Bronchial epithelial cell (primary cell): Measurements from ENCODE around the gene LRMDA. TPM values are rescaled to one million over a fixed set of nuclear protein-coding genes. Genes with fewer than 3 reads are reported as not detected.
A peak's percentile ranks its signal among the peaks of the same experiment; 100 is the strongest.

Source experiments
- DNase-seq: peaks from one replicate; pipeline ENCODE4 v3.0.0-alpha.2; 2010; ENCODE audit warnings: low read depth
- FAIRE-seq: peaks from 2 replicates; lab custom pipeline; 2011; peaks lifted over from hg19 to GRCh38; lab: Jason Lieb, UNC
- H3K27me3 ChIP-seq: 2 replicates; pipeline ENCODE4 v1.5.1; 2011; ENCODE audit warnings: low read length; ENCODE audit not compliant: control insufficient read depth, insufficient read depth
- H3K36me3 ChIP-seq: 2 replicates; pipeline ENCODE4 v1.5.1; 2011; ENCODE audit warnings: low read length; ENCODE audit not compliant: control insufficient read depth, insufficient read depth
- H3K4me3 ChIP-seq: 2 replicates; pipeline ENCODE4 v1.5.1; 2011; ENCODE audit warnings: mild to moderate bottlenecking, low read depth, low read length, control low read depth
- total RNA-seq: library from RNA; depleted of rRNA; stranded (reverse); fragments of >200 nt; gene quantifications from 2 replicates; pipeline ENCODE4 v1.2.1, GENCODE V29; 2014
- TF ChIP-seq, protein P1 (sequence below): IDR thresholded peaks from 2 replicates; pipeline ENCODE4 v1.5.1; 2011; ENCODE audit warnings: mild to moderate bottlenecking, moderate library complexity, low read length, control low read depth, inconsistent platforms; ENCODE audit not compliant: insufficient read depth, severe bottlenecking

LRMDA gene
- total RNA-seq, 1 donor from 2014 or later, result 1.6 TPM

DNA sequence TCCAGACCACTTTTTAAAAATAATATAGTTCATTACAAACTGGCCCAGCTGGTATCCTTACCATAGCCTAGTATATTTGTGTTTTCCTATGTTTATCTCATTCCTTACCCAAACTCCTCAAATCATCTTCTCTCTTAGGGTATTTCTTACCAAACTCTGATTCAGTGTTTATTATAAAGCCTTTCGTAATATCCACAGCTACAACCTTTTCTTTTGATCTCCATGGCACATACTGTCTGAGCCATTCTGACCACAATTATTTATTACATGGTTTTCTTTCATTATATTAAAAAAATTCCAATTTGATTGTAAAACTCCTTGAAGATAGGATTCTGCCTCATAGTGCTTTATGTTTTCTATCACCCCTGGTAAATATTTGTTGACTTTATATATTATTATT lies 94.2 kb downstream of the LRMDA start:
- no peak overlapping the region for H3K4me3 ChIP-seq
- H3K36me3 ChIP-seq, result no peaks in the 10 kb centered on the region
- no peak for FAIRE-seq
- TF ChIP-seq, protein P1, sequence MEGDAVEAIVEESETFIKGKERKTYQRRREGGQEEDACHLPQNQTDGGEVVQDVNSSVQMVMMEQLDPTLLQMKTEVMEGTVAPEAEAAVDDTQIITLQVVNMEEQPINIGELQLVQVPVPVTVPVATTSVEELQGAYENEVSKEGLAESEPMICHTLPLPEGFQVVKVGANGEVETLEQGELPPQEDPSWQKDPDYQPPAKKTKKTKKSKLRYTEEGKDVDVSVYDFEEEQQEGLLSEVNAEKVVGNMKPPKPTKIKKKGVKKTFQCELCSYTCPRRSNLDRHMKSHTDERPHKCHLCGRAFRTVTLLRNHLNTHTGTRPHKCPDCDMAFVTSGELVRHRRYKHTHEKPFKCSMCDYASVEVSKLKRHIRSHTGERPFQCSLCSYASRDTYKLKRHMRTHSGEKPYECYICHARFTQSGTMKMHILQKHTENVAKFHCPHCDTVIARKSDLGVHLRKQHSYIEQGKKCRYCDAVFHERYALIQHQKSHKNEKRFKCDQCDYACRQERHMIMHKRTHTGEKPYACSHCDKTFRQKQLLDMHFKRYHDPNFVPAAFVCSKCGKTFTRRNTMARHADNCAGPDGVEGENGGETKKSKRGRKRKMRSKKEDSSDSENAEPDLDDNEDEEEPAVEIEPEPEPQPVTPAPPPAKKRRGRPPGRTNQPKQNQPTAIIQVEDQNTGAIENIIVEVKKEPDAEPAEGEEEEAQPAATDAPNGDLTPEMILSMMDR, result no peak
- no peaks in the 10 kb centered on the region for H3K27me3 ChIP-seq
- DNase-seq, result peak; percentile 12

DNA sequence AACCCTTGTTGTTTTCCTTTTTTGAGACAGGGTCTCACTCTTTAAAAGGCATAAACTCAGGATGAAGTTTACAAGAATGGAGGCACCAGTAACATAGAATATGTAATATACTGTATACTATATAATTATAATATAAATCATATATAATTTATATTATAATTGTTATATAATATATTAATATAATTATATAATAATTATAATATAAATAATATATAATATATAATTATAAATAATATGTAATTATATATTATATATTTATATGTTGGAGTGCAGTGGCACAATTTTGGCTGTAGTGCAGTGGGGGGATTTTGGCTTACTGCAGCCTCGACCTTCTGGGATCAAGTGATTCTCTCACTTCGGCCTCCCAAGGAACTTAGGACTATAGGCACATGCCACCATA lies 96.1 kb downstream of the LRMDA start:
- no peak for DNase-seq
- TF ChIP-seq, protein P1, result no peak
- Histone ChIP-seq H3K4me3 (no peak overlapping the region), H3K27me3 (no peaks in the 10 kb centered on the region), H3K36me3 (no peaks in the 10 kb centered on the region)
- no peak for FAIRE-seq

DNA sequence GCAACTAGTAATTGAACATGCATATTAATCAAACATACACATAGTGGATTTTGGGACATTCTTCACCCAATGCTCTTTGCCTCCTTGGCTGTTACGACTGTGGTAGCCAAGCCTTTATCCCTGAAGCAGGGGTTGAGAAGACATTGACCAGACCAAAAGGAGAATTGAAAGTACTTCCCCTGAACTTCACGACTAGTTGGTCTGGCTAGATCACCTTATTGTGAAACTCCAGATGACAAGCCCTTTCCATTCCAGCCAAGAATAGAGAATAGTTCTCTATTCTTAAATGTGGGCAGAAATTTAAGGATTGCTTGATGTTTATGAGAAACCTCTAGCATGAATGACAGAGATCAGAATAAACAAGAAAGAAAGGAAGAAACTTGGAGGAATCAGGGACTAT lies 97.0 kb downstream of the LRMDA start:
- H3K27me3 ChIP-seq, result no peaks in the 10 kb centered on the region
- H3K4me3 ChIP-seq, result no peak overlapping the region
- TF ChIP-seq, protein P1, result no peak
- H3K36me3 ChIP-seq, result no peaks in the 10 kb centered on the region
- DNase-seq, result no peak
- FAIRE-seq, result no peak

DNA sequence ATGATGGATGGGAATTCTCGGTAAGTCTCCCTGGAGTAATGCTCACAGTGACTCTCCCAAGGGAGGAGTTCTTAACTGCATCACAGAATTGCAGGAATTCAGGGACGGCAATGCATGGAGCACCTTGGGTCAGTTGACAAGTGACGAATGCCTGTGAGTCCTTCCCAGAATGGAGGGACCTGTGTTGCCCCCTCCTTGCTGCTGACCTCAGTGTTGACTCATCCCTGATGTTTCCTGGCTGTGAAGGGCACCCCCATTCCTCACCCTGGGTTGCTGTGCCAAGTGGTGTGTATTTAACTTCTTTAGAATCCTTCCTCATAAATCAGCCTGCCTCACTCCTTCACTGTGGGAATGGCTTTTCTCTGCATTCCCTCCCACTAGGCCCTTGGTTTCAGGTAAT lies 98.9 kb downstream of the LRMDA start:
- Histone ChIP-seq H3K27me3 (no peaks in the 10 kb centered on the region), H3K4me3 (no peak overlapping the region), H3K36me3 (no peaks in the 10 kb centered on the region)
- peak; percentile 38 for DNase-seq
- TF ChIP-seq, protein P1, result no peak
- FAIRE-seq, result no peak

DNA sequence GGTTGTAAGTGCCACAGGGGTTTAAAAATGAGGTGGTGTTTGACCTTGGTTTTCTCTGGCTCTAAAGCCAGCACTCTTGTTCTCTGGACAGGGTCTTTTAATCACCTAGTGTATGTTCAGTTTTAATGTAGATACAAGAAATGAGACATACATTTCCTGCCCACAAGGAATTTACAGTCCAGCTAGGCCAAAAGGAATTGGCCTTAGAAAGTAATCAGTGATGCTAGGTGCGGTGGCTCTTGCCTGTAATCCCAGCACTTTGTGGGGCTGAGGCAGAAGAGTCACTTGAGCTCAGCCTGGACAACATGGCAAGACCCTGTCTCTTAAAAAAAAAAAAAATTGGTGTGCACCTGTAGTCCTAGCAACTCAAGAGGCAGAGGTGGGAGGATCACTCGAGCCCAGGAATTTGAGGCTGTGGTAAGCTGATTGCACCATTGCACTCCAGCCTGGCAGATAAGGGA lies 100.2 kb downstream of the LRMDA start:
- DNase-seq (no peak), FAIRE-seq (no peak)
- TF ChIP-seq, protein P1, result no peak
- Histone ChIP-seq H3K36me3 (no peaks in the 10 kb centered on the region), H3K4me3 (no peak overlapping the region), H3K27me3 (no peaks in the 10 kb centered on the region)

DNA sequence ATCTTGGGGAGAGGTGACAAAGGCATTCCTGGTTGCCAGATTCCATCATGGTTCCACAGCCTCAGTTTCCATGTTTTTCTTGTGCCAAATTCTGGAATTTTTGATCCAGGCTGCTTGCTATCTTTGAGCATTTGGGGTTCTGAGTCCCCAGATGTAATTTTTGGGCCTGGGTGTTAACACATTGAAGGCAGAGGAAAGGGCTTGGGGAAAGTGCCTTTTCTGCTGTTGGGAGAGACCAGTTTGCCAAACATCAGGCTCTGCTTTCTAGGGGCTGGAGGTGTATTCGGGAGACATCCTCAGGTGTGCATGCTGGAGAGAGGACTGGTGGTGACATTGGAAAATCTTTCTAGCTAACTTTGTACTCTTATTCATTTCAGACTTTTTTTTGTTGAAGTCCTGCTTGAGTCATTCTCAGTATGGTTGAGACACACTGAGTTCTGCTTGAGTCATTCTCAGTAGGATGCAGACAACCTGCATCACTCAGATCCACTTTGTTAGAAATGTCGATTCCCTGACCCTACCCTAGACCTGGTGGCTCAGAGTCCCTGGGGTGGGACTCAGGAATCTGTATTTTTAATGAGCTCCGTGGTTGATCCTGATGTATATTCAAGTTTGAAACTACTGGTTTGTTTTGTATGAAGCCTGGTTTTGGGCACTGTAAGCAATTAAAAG lies 101.0 kb downstream of the LRMDA start:
- TF ChIP-seq, protein P1, result no peak
- DNase-seq (peak; percentile 82), FAIRE-seq (no peak)
- H3K27me3 ChIP-seq, result no peaks in the 10 kb centered on the region
- no peak overlapping the region for H3K4me3 ChIP-seq
- no peaks in the 10 kb centered on the region for H3K36me3 ChIP-seq
